CD4-positive, alpha-beta T cell treated with Interferon alpha-2 for 1 hour (primary cell): ENCODE data around the gene C10orf67.

ENCODE experiments used
- DNase-seq, 2 donors: peaks; one replicate each; pipeline ENCODE4 v3.0.0-alpha.2; 2020 to 2022

The C10orf67 gene

DNA sequence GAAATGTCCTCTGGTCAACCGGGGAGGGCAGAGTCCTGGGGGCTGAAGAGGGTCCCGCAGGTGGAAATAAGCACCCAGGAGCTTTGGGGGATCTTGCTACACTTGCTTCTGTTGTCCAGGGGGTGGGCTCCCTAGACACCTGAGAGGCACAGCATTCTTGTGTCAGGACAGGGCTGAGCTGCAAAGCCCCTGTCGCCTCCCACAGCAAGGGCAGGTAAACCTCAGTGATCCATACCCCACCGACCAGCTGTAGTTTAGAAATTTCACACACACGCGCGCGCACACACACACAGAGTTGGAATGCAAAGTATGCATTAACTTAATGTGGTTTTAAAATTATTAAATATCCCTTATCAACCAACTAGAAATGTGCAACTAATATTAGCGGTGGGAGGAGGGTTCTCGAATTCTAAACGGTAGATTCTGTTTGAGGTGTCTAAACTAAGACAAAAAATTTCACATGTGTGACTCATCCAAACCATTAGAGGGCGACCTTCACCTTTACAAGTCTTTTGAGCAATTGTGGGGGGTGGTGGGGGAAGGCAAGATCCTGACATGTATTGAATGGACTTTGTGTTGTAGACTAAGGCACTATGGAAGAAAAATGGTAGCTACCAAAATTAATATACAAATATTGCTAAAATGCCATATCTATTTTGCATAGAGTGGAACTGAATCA, 186.8 kb downstream of the C10orf67 start:
- DNase-seq = peak in 1 of 2 donors; percentile 8

DNA sequence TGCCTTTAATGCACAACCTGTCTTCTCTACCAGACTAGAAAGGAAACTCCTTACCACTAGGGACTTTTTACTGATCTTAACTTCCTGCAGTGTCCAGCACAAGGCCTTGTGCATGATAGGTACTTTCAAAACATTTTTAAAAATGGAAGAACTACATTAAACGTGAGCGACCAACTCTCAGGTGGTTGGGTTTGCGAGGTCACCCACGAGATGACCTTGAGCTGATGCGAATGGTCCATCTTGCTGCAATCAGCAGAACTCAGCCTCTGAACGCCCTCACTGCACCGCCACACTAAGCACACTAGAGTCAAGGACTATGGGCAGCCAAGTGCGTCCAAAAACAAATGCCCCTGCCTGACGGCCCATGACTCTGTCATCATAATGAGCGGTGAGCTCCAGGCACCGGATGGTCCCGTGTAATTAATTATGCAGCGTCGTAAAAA, 187.3 kb downstream of the C10orf67 start:
- no peak for DNase-seq

DNA sequence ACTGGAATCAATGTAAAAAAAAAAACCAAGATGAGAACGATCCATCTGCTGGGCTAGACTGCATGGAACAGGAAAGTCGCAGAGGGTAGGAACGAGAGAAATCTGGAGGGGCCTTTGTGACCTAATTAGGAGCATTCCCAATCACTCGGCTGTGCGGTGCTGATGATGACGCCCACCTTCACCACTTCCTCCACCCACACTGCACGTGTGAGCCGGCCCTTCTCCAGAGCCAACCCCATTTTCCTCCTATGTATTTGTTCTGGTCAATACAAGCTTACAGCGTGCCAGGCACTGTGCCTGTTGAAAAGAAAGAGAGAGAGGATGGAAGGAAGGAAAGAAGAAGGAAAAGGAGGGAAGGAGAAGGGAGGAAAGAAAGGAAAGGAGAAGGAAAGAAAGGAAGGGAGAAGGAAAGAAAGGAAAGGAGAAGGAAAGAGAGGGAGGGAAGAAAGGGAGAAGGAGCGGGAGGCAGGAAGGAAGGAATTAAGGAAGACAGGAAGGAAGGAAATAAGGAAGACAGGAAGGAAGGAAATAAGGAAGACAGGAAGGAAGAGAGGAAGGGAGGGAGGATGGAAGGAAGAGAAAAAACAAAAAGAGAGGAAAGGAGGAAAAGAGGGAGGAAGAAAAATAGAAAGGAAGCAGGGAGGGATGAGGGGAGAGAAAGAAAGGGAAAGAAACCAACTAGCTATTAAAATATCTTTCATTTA, 188.0 kb downstream of the C10orf67 start:
- DNase-seq = no peak

DNA sequence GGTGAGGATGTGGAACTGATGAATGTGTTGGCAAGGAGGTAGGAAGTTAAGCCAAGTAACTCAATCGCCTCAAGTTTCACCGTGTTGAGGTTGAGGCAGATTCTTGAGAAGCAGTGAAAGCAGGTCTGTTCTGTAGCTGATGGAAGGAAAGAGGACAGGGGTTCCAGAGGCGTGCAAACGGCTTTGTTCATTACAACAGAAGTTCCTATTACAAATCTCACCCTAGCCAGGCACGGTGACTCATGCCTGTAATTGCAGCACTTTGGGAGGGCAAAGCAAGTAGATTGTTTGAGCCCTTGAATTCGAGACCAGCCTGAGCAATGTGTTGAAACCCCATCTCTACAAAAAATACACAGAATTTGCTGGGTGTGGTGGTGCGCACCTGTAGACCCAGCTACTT, 189.4 kb downstream of the C10orf67 start:
- no peak for DNase-seq
